Activated T-helper 2 cell treated with anti-CD3 and anti-CD28 coated beads, Interferon-gamma antibody, Interleukin-2, Interleukin-4, amounts not matched to agents 10 μg/mL and 5 μg/mL and 100 μg/mL, durations not matched to agents 14 hours and 24 hours and 36 hours (primary cell): Measurements from ENCODE around the gene OR10H4. TPM values are rescaled to one million over a fixed set of nuclear protein-coding genes. Genes with fewer than 3 reads are reported as not detected.
"Not testable (repeated sequence)": the region's sequence is repeated elsewhere in the genome, so short reads cannot be mapped to it uniquely, and the experiment has no call there.

Experiments
- DNase-seq: peaks from one replicate; pipeline ENCODE4 v3.0.0; 2021; ENCODE audit warnings: low spot score
- H3K27ac Mint-ChIP-seq: one replicate; pipeline ENCODE4 v1.8.0; 2021; ENCODE audit warnings: mixed read lengths
- H3K27me3 Mint-ChIP-seq: one replicate; pipeline ENCODE4 v1.8.0; 2021; ENCODE audit warnings: low read depth, mixed read lengths
- H3K36me3 Mint-ChIP-seq: one replicate; pipeline ENCODE4 v1.8.0; 2021; ENCODE audit warnings: low read depth, mixed read lengths
- H3K4me1 Mint-ChIP-seq: one replicate; pipeline ENCODE4 v1.8.0; 2021; ENCODE audit warnings: low read depth, mixed read lengths
- H3K4me3 Mint-ChIP-seq: one replicate; pipeline ENCODE4 v1.8.0; 2021; ENCODE audit warnings: low read depth, mild to moderate bottlenecking, moderate library complexity, mixed read lengths
- H3K9me3 Mint-ChIP-seq: one replicate; pipeline ENCODE4 v1.8.0; 2021; ENCODE audit warnings: mixed read lengths
- intact Hi-C: fragments of 100-400 bp; cut with micrococcal nuclease; formaldehyde crosslinking; loops from one replicate; pipeline ENCODE4 v1.15.1; 2023
- total RNA-seq: library from RNA; stranded (reverse); gene quantifications from 2 replicates; pipeline ENCODE4 v1.2.3, GENCODE V29; 2022

The OR10H4 gene
- total RNA-seq, 1 donor from 2014 or later: not detected

DNA sequence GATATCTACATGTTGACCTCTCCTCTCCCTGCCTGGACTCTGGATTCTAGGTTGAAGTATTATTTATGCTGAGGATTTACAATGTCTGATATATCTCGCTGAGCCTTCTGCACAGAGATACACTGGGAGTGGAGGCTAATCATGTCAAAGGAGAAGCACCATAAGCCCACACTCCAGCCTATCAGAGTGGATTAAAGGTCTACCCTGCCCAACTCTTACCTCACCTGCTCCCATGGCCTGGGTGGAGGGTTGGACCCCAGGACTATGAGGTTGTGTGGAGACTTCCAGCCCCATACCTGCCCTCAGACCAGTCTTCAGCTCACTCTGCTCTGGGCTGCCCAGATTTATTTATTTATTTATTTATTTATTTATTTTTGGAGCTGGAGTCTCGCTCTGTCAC lies 15.4 kb downstream of the OR10H4 start:
- no peak for DNase-seq
- H3K4me3 Mint-ChIP-seq: no peak overlapping the region

GRCh38 chr19:15971224-15971780 lies 22.5 kb downstream of the OR10H4 start:
- no peak overlapping the region for H3K27ac Mint-ChIP-seq
- peaks cover 3% of the 10 kb centered on the region for H3K4me1 Mint-ChIP-seq
- DNase-seq: no peak
- H3K36me3 Mint-ChIP-seq: no peaks in the 10 kb centered on the region
- no peak overlapping the region for H3K4me3 Mint-ChIP-seq
- intact Hi-C loops: no loop called here
- no peaks in the 10 kb centered on the region for H3K9me3 Mint-ChIP-seq
- H3K27me3 Mint-ChIP-seq: peaks cover 4% of the 10 kb centered on the region

More for the DNA sequence above, 15.4 kb downstream of the OR10H4 start:
- H3K36me3 Mint-ChIP-seq: no peaks in the 10 kb centered on the region
- H3K27me3 Mint-ChIP-seq: no peaks in the 10 kb centered on the region
- H3K9me3 Mint-ChIP-seq: no peaks in the 10 kb centered on the region
- intact Hi-C loops: no loop called here
- H3K4me1 Mint-ChIP-seq: no peaks in the 10 kb centered on the region
- H3K27ac Mint-ChIP-seq: no peak overlapping the region

- not testable (repeated sequence) for H3K27me3 Mint-ChIP-seq, H3K9me3 Mint-ChIP-seq
Measured at GRCh38 chr19:15972043-15972442, 23.2 kb downstream of the OR10H4 start.

DNA sequence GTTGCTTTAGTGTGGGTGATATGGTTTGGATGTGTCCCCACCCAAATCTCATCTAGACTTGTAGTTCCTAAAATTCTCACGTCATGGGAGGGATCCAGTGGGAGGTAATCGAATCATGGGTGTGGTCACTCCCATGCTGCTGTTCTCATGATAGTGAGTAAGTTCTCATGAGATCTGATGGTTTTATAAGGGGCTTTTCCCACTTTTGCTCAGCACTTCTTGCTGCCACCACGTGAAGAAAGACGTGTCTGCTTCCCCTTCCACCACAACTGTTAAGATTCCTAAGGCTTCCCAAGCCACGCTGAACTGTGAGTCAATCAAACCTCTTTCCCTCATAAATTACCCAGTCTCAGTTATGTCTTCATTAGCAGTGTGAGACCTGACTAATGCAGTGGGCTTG lies 26.0 kb downstream of the OR10H4 start:
- intact Hi-C loops: no loop called here
- Mint-ChIP-seq H3K9me3 (no peaks in the 10 kb centered on the region), H3K27me3 (peaks cover 4% of the 10 kb centered on the region), H3K4me3 (no peak overlapping the region), H3K4me1 (peaks cover 3% of the 10 kb centered on the region), H3K36me3 (no peaks in the 10 kb centered on the region), H3K27ac (no peak overlapping the region)
- DNase-seq: no peak

More at GRCh38 chr19:15972043-15972442, 23.2 kb downstream of the OR10H4 start:
- H3K27ac Mint-ChIP-seq, H3K36me3 Mint-ChIP-seq, H3K4me1 Mint-ChIP-seq, intact Hi-C loops, DNase-seq, H3K4me3 Mint-ChIP-seq: not testable (repeated sequence)

DNA sequence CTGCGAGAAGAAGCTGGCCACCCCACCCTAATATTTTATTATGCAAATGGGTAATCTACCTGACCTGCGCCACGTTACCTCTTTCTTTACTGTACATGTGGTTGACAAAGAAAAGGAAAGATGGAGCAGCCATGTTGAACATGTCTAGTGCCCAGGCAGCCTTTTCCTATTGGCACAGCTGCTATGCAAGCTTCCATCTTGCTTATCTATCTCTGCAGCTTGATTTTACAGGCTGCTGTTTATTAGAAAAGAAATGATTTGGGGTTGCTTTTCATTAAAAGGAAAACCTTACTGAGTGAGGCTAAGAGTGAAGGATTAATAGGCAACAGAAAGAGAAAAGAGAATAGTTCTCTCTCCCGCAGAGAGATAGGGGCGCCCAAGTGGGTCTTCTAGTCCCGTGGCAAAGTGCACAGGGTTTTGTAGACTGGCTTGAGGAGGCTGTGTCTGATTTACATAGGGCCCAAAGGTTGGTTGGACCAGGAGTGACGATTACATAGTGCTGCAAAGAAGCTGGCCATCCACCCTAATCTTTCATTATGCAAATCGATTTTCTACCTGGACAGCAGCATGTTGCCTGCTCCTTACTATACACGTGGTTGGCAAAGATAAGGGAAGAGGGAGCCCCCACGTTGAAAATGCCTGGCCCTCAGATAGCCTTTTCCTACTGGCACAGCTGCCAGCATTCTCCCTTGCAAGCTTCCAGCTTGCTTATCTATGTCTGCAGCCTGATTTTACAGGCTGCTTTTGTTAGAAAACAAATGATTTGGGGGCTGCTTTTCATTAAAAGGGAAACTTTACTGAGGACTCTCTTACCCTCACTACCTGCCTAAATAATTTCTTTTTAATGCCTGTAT lies 28.3 kb downstream of the OR10H4 start:
- Mint-ChIP-seq H3K27me3 (peaks cover 4% of the 10 kb centered on the region), H3K9me3 (peaks cover 6% of the 10 kb centered on the region), H3K27ac (no peak overlapping the region), H3K4me3 (no peak overlapping the region), H3K36me3 (no peaks in the 10 kb centered on the region), H3K4me1 (no peaks in the 10 kb centered on the region)
- intact Hi-C loops: no loop called here
- DNase-seq: no peak

- Mint-ChIP-seq H3K36me3 (no peaks in the 10 kb centered on the region), H3K9me3 (peaks cover 8% of the 10 kb centered on the region), H3K4me3 (no peak overlapping the region), H3K27ac (no peak overlapping the region), H3K4me1 (no peaks in the 10 kb centered on the region), H3K27me3 (peaks cover 4% of the 10 kb centered on the region)
- intact Hi-C loops: no loop called here
- no peak for DNase-seq
Measured at GRCh38 chr19:15977690-15978089, 28.9 kb downstream of the OR10H4 start.

DNA sequence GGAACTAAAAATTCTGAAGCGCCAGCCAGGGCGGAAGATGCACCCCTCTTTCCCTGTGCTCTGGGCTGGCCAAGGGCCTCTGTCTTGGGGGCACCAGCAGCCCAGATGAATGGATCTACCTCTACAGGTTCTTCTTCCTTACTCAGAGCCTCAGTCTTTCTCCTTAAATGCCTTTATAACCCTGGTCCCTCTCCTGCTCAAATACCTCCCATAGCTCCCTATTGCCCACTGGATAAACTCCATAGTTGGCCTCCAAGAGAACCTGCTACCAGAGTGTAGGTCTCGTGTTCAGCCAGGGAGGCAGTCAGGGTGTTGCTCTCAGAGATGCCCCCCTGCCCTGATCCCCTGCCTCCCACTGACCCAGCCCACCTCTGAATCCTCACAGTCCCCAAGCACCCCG lies 30.5 kb downstream of the OR10H4 start:
- Mint-ChIP-seq H3K36me3 (no peaks in the 10 kb centered on the region), H3K4me1 (no peaks in the 10 kb centered on the region), H3K4me3 (no peak overlapping the region), H3K9me3 (peaks cover 15% of the 10 kb centered on the region), H3K27ac (no peak overlapping the region), H3K27me3 (peaks cover 2% of the 10 kb centered on the region)
- no peak for DNase-seq
- intact Hi-C loops: no loop called here

DNA sequence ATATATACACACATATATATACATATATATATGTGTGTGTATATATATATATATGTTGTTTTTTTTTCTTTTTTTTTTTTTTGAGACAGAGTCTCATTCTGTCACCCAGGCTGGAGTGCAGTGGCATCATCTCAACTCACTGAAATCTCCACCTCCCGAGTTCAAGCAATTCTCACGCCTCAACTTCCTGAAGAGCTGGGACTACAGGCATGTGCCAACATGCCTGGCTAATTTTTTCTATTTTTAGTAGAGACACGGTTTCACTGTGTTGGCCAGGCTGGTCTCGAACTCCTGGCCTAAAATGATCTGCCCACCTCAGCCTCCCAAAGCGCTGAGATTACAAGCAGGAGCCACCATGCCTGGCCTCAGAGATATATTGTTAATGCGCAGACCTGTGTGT lies 37.0 kb downstream of the OR10H4 start:
- Mint-ChIP-seq H3K4me1 (peaks cover 11% of the 10 kb centered on the region), H3K9me3 (peaks cover 15% of the 10 kb centered on the region)
- intact Hi-C loops, H3K4me3 Mint-ChIP-seq, H3K36me3 Mint-ChIP-seq, H3K27ac Mint-ChIP-seq, H3K27me3 Mint-ChIP-seq, DNase-seq: not testable (repeated sequence)

GRCh38 chr19:15986701-15987100 lies 37.9 kb downstream of the OR10H4 start:
- peaks cover 11% of the 10 kb centered on the region for H3K27me3 Mint-ChIP-seq
- H3K27ac Mint-ChIP-seq: no peak overlapping the region
- intact Hi-C loops: no loop called here
- H3K4me3 Mint-ChIP-seq: no peak overlapping the region
- DNase-seq: no peak
- peaks cover 10% of the 10 kb centered on the region for H3K9me3 Mint-ChIP-seq
- H3K36me3 Mint-ChIP-seq: no peaks in the 10 kb centered on the region
- H3K4me1 Mint-ChIP-seq: peaks cover 11% of the 10 kb centered on the region

DNA sequence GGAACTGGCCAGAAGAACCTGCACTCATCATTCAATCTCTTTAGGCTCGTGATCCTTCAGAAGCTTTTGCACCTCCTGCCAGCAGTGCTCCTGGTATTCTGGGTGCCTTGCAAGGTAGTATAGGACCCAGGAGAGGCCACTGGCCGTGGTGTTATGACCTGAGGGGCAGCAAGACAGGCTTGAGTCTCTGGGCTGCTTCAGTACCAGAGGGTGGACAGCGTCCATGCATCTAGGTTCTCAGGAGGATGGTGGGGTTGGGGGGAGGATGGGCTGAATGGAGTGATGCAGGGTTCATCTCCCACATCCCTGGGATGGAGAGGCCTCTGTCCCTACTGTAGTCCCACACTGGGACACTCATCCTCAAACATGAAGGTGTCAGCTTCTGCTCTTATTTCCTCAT lies 41.1 kb downstream of the OR10H4 start:
- intact Hi-C loops: no loop called here

GRCh38 chr19:15991602-15992001 lies 42.8 kb downstream of the OR10H4 start:
- DNase-seq: no peak
- peaks cover 11% of the 10 kb centered on the region for H3K27me3 Mint-ChIP-seq
- H3K4me1 Mint-ChIP-seq: peaks cover 5% of the 10 kb centered on the region
- H3K36me3 Mint-ChIP-seq: no peaks in the 10 kb centered on the region
- intact Hi-C loops: no loop called here
- no peaks in the 10 kb centered on the region for H3K9me3 Mint-ChIP-seq
- no peak overlapping the region for H3K27ac Mint-ChIP-seq
- no peak overlapping the region for H3K4me3 Mint-ChIP-seq

More for the DNA sequence above, 41.1 kb downstream of the OR10H4 start:
- H3K4me1 Mint-ChIP-seq: peaks cover 11% of the 10 kb centered on the region
- no peak for DNase-seq
- H3K27ac Mint-ChIP-seq: no peak overlapping the region
- H3K27me3 Mint-ChIP-seq: peaks cover 13% of the 10 kb centered on the region
- no peaks in the 10 kb centered on the region for H3K36me3 Mint-ChIP-seq
- no peak overlapping the region for H3K4me3 Mint-ChIP-seq
- H3K9me3 Mint-ChIP-seq: no peaks in the 10 kb centered on the region

DNA sequence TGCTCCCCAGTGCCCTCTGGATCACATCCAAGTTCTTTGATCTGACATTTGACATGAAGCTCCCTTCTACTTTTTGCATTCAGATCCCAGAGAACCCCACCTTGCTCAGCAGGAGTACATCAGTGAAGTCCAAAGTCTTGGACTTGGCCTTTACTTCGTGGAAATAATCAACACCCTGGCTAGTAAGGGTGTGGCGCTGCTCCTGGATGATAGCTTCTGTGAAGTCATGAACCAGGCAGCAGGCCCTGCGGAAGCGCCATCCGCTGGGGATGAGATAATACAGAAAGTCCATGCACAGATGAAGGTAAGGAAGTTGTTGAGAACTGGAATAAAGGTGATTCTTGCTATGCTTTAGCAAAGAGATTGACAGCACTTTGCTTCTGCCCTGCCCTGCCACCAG lies 43.2 kb downstream of the OR10H4 start:
- Mint-ChIP-seq H3K27me3 (peaks cover 11% of the 10 kb centered on the region), H3K4me1 (peaks cover 1% of the 10 kb centered on the region), H3K27ac (no peak overlapping the region), H3K36me3 (no peaks in the 10 kb centered on the region), H3K9me3 (no peaks in the 10 kb centered on the region), H3K4me3 (no peak overlapping the region)
- intact Hi-C loops: no loop called here
- DNase-seq: no peak

- intact Hi-C loops: no loop called here
- no peak for DNase-seq
- no peaks in the 10 kb centered on the region for H3K36me3 Mint-ChIP-seq
- H3K27ac Mint-ChIP-seq: no peak overlapping the region
- peaks cover 4% of the 10 kb centered on the region for H3K4me1 Mint-ChIP-seq
- H3K9me3 Mint-ChIP-seq: no peaks in the 10 kb centered on the region
- H3K27me3 Mint-ChIP-seq: peaks cover 9% of the 10 kb centered on the region
- no peak overlapping the region for H3K4me3 Mint-ChIP-seq
Measured at GRCh38 chr19:15995536-15995935, 46.7 kb downstream of the OR10H4 start.
